ENCODE data around the gene TRAPPC3.

TRAPPC3 gene

GRCh38 chr1:36100376-36100775, 48.9 kb downstream of the TRAPPC3 start:
- Histone ChIP-seq H3K36me3 (ENCODE audit: control insufficient read depth, low read depth, low read length) (peaks cover 4% of the 10 kb centered on the region), H3K27ac (ENCODE audit: low read length) (no peak overlapping the region), H3K9ac (ENCODE audit: low read length) (no peak overlapping the region), H3K9me3 (ENCODE audit: control insufficient read depth, low read depth, low read length) (no peaks in the 10 kb centered on the region), H3K4me3 (ENCODE audit: low read length) (no peak overlapping the region), H3K4me1 (ENCODE audit: control insufficient read depth, low read depth, low read length) (peaks cover 5% of the 10 kb centered on the region), H3K27me3 (ENCODE audit: control insufficient read depth, insufficient read depth, low read length) (no peaks in the 10 kb centered on the region)

DNA sequence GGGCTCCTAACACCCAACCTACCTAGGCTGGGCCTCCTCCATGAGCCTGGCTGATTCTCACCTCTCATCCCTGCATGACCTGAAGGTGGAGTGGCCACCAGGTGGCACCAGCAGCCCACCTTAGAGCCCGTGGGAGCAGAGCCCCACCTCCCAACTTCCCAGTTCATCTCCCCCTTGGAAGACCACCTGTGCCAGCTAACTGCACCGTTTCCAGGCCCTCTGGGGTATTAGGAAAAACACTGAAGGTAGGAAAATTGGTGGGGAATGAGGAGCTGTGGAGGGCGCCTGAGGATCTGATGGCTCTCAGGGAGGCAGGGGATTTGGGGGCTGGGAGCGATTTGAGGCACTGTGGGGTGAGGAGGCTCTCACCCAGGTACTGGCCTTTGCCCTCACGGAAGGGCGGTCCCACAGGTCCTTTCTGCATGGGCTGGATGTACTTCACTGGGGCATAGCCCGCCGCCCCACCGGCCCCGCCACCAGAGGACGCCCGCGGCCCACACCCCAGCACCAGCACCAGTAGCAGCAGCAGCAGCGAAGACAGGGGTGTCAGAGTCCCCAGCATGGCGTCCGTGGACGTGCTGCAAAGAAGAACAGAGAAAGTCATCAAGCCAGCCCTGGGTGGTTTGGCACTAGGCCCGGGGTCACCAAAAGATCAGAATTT, 49.5 kb downstream of the TRAPPC3 start:
- H3K27ac ChIP-seq (ENCODE audit: low read length), result no peak overlapping the region
- no peaks in the 10 kb centered on the region for H3K27me3 ChIP-seq (ENCODE audit: control insufficient read depth, insufficient read depth, low read length)
- peaks cover 5% of the 10 kb centered on the region for H3K4me1 ChIP-seq (ENCODE audit: control insufficient read depth, low read depth, low read length)
- no peak overlapping the region for H3K9ac ChIP-seq (ENCODE audit: low read length)
- no peak overlapping the region for H3K4me3 ChIP-seq (ENCODE audit: low read length)
- H3K36me3 ChIP-seq (ENCODE audit: control insufficient read depth, low read depth, low read length), result peaks cover 9% of the 10 kb centered on the region
- H3K9me3 ChIP-seq (ENCODE audit: control insufficient read depth, low read depth, low read length), result no peaks in the 10 kb centered on the region

DNA sequence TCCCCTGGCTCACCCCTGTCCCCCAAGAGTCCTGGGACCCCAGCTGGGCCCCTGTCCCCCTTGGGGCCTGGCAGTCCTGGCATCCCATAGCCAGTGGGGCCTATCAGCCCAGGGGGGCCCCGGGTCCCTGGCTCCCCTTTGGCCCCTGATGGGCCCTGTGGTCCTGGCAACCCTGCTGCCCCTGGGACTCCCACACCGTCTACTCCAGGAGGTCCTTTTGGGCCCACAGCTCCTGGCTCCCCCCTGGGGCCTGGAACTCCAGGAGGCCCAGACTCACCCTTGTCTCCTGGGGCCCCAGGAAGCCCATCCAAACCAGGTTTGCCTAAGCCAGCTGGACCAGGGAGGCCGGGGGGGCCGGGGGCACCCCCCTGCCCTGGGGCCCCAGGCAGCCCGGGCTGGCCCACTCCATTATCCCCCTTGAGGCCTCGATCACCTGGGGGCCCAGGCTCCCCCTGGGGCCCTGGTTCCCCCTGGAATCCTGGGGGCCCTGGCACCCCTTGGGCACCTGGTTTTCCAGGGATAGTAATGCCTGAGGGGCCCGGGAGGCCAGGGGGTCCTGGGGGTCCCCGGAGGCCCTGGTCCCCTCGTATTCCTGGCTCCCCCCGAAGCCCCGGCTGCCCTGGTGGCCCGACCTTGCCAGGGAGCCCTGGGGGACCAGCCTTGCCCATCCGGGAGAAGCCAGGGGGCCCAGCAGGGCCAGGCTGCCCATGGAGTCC, 50.5 kb downstream of the TRAPPC3 start:
- Histone ChIP-seq H3K27me3 (ENCODE audit: control insufficient read depth, insufficient read depth, low read length) (no peaks in the 10 kb centered on the region), H3K4me1 (ENCODE audit: control insufficient read depth, low read depth, low read length) (peaks cover 5% of the 10 kb centered on the region), H3K4me3 (ENCODE audit: low read length) (no peak overlapping the region), H3K9me3 (ENCODE audit: control insufficient read depth, low read depth, low read length) (no peaks in the 10 kb centered on the region), H3K36me3 (ENCODE audit: control insufficient read depth, low read depth, low read length) (peaks cover 18% of the 10 kb centered on the region), H3K27ac (ENCODE audit: low read length) (no peak overlapping the region), H3K9ac (ENCODE audit: low read length) (no peak overlapping the region)

GRCh38 chr1:36097693-36098585, 51.3 kb downstream of the TRAPPC3 start:
- peaks cover 26% of the 10 kb centered on the region for H3K36me3 ChIP-seq (ENCODE audit: control insufficient read depth, low read depth, low read length)
- H3K9ac ChIP-seq (ENCODE audit: low read length), result peak overlapping the region; percentile 8
- H3K9me3 ChIP-seq (ENCODE audit: control insufficient read depth, low read depth, low read length), result no peaks in the 10 kb centered on the region
- no peak overlapping the region for H3K4me3 ChIP-seq (ENCODE audit: low read length)
- no peaks in the 10 kb centered on the region for H3K27me3 ChIP-seq (ENCODE audit: control insufficient read depth, insufficient read depth, low read length)
- H3K4me1 ChIP-seq (ENCODE audit: control insufficient read depth, low read depth, low read length), result peaks cover 5% of the 10 kb centered on the region
- no peak overlapping the region for H3K27ac ChIP-seq (ENCODE audit: low read length)

- Histone ChIP-seq H3K4me1 (ENCODE audit: control insufficient read depth, low read depth, low read length) (peaks cover 5% of the 10 kb centered on the region), H3K9ac (ENCODE audit: low read length) (peak overlapping the region; percentile 8), H3K36me3 (ENCODE audit: control insufficient read depth, low read depth, low read length) (peaks cover 35% of the 10 kb centered on the region), H3K27ac (ENCODE audit: low read length) (no peak overlapping the region), H3K27me3 (ENCODE audit: control insufficient read depth, insufficient read depth, low read length) (no peaks in the 10 kb centered on the region), H3K9me3 (ENCODE audit: control insufficient read depth, low read depth, low read length) (no peaks in the 10 kb centered on the region), H3K4me3 (ENCODE audit: low read length) (no peak overlapping the region)
Observed at GRCh38 chr1:36096500-36097432, 52.5 kb downstream of the TRAPPC3 start.

DNA sequence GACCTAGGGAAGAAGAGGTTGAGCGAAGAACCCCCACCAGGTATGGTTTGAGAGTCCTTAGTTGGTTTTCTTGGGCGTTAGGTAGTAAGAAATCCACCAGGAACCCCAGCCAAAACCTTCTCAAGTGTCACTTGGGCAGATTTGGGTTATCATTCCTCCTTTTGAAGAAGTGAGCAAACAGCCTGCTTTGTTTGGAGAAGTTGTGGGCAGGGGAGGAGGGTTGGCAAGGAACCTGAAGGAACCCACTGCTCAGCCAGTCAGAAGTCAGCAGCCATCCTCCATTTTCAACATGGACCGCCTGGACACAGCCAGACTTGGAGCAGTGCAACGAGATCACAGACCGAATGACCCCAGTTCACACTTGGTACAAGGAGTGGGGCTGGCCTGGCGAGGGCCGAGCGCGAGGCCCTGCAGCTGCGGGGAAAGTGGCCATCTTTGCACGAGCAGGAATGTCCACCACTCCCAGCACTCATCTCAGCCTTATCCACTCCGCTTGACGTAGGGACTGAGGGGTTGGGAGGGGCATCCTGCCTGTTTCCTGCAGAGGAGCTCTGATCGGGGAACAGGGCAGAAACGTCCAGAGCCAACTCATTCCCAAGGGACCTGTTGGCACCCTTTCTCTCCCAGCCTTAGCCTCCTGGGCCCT, 53.4 kb downstream of the TRAPPC3 start:
- no peak overlapping the region for H3K27ac ChIP-seq (ENCODE audit: low read length)

GRCh38 chr1:36094621-36095061, 54.6 kb downstream of the TRAPPC3 start:
- Histone ChIP-seq H3K4me1 (ENCODE audit: control insufficient read depth, low read depth, low read length) (peaks cover 8% of the 10 kb centered on the region), H3K4me3 (ENCODE audit: low read length) (no peak overlapping the region), H3K9me3 (ENCODE audit: control insufficient read depth, low read depth, low read length) (no peaks in the 10 kb centered on the region), H3K36me3 (ENCODE audit: control insufficient read depth, low read depth, low read length) (peaks cover 38% of the 10 kb centered on the region), H3K27me3 (ENCODE audit: control insufficient read depth, insufficient read depth, low read length) (no peaks in the 10 kb centered on the region), H3K9ac (ENCODE audit: low read length) (no peak overlapping the region), H3K27ac (ENCODE audit: low read length) (no peak overlapping the region)

More for the DNA sequence above, 53.4 kb downstream of the TRAPPC3 start:
- H3K4me3 ChIP-seq (ENCODE audit: low read length), result no peak overlapping the region
- H3K27me3 ChIP-seq (ENCODE audit: control insufficient read depth, insufficient read depth, low read length), result no peaks in the 10 kb centered on the region
- H3K9ac ChIP-seq (ENCODE audit: low read length), result no peak overlapping the region
- H3K36me3 ChIP-seq (ENCODE audit: control insufficient read depth, low read depth, low read length), result peaks cover 38% of the 10 kb centered on the region
- H3K4me1 ChIP-seq (ENCODE audit: control insufficient read depth, low read depth, low read length), result peaks cover 5% of the 10 kb centered on the region
- H3K9me3 ChIP-seq (ENCODE audit: control insufficient read depth, low read depth, low read length), result no peaks in the 10 kb centered on the region

DNA sequence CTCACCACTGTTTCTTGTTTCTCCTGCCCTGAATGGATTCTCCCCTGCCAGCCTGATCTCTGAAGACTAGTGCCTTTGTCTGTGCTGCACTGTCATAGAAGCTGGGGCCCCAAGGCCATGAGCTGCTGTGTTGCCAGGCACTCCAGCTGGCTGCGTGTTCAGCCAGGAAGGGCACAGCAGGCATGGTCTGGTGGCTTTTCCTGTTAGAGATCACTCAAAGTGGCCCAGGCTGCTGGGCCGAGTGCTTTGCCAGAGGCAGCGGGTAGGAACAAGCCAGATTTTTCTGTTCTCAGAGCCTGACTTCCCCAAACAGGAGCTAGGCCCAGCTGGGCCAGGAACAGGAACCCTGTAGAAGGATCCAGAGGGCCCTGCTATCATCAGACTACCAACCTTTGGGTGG, 55.4 kb downstream of the TRAPPC3 start:
- H3K4me3 ChIP-seq (ENCODE audit: low read length), result no peak overlapping the region
- no peak overlapping the region for H3K9ac ChIP-seq (ENCODE audit: low read length)
- H3K27me3 ChIP-seq (ENCODE audit: control insufficient read depth, insufficient read depth, low read length), result no peaks in the 10 kb centered on the region
- H3K4me1 ChIP-seq (ENCODE audit: control insufficient read depth, low read depth, low read length), result peaks cover 11% of the 10 kb centered on the region
- H3K27ac ChIP-seq (ENCODE audit: low read length), result no peak overlapping the region
- H3K9me3 ChIP-seq (ENCODE audit: control insufficient read depth, low read depth, low read length), result no peaks in the 10 kb centered on the region
- H3K36me3 ChIP-seq (ENCODE audit: control insufficient read depth, low read depth, low read length), result peaks cover 38% of the 10 kb centered on the region

DNA sequence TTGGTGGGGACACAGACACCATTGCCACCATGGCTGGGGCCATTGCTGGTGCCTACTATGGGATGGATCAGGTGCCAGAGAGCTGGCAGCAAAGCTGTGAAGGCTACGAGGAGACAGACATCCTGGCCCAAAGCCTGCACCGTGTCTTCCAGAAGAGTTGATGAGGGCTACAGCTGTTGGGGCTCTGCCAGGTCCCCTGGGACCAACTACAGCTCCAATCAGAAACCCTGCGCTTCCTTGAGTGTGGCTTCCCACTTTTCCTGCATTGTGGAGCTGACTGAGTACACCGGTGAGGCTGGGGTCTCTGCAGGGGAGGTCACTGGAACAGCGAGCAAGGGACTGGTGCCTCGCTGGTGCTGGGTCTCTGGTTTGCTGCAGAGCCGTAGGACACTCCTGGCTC, 56.1 kb downstream of the TRAPPC3 start:
- peaks cover 11% of the 10 kb centered on the region for H3K4me1 ChIP-seq (ENCODE audit: control insufficient read depth, low read depth, low read length)
- no peak overlapping the region for H3K9ac ChIP-seq (ENCODE audit: low read length)
- H3K27me3 ChIP-seq (ENCODE audit: control insufficient read depth, insufficient read depth, low read length), result no peaks in the 10 kb centered on the region
- peaks cover 38% of the 10 kb centered on the region for H3K36me3 ChIP-seq (ENCODE audit: control insufficient read depth, low read depth, low read length)
- no peak overlapping the region for H3K27ac ChIP-seq (ENCODE audit: low read length)
- no peak overlapping the region for H3K4me3 ChIP-seq (ENCODE audit: low read length)
- H3K9me3 ChIP-seq (ENCODE audit: control insufficient read depth, low read depth, low read length), result no peaks in the 10 kb centered on the region

GRCh38 chr1:36092798-36093185, 56.5 kb downstream of the TRAPPC3 start:
- Histone ChIP-seq H3K27ac (ENCODE audit: low read length) (no peak overlapping the region), H3K9ac (ENCODE audit: low read length) (no peak overlapping the region), H3K4me1 (ENCODE audit: control insufficient read depth, low read depth, low read length) (peaks cover 11% of the 10 kb centered on the region), H3K4me3 (ENCODE audit: low read length) (no peak overlapping the region), H3K36me3 (ENCODE audit: control insufficient read depth, low read depth, low read length) (peaks cover 38% of the 10 kb centered on the region), H3K9me3 (ENCODE audit: control insufficient read depth, low read depth, low read length) (no peaks in the 10 kb centered on the region), H3K27me3 (ENCODE audit: control insufficient read depth, insufficient read depth, low read length) (no peaks in the 10 kb centered on the region)
